ENCODE results near the gene FOSL2.

The FOSL2 gene

GRCh38 chr2:28375742-28376631 lies 16.7 kb upstream of the FOSL2 start:
- DNase-seq = no peak

- no peak for DNase-seq
Measured at GRCh38 chr2:28377195-28377816, 15.4 kb upstream of the FOSL2 start.

DNA sequence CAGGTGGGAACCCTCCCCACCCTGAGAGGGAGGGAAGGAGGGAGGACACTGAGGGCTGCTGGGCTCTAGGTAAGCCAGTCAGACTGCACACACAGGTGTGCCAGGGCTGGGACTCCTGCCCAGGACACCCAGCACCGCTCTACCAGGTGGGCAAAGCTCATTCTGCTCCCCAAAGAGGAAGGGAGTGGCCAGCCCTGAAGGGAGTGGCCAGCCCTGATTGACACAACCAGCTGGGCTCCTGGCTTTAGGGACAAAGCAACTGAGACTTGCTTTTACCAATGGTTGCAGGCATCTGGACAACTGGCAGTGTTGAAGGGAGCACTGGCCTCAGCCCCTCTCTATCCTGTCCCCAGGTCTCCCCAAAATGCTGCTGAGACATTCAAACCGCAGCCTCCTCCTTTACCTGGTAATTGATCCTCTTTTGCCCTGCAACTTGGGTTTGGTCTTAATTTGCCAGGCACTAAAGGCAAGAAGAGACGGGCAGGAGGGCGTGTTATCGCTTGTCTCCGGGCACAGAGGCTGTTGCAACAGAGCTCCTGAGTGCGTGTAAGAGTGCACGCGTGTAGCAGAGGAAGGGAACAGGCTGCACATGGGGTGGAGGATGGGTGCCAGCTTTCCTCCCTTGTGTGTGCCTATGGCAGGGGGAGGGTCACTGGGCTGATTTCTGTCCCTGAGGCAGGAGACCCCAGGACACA lies 14.5 kb upstream of the FOSL2 start:
- no peak for DNase-seq

- DNase-seq = no peak
Measured at GRCh38 chr2:28378679-28379584, 13.7 kb upstream of the FOSL2 start.

GRCh38 chr2:28380219-28380618 lies 12.4 kb upstream of the FOSL2 start:
- no peak for DNase-seq

GRCh38 chr2:28381225-28382180 lies 11.2 kb upstream of the FOSL2 start:
- no peak for DNase-seq

- DNase-seq = no peak
Measured at GRCh38 chr2:28382755-28383154, 9.9 kb upstream of the FOSL2 start.

DNA sequence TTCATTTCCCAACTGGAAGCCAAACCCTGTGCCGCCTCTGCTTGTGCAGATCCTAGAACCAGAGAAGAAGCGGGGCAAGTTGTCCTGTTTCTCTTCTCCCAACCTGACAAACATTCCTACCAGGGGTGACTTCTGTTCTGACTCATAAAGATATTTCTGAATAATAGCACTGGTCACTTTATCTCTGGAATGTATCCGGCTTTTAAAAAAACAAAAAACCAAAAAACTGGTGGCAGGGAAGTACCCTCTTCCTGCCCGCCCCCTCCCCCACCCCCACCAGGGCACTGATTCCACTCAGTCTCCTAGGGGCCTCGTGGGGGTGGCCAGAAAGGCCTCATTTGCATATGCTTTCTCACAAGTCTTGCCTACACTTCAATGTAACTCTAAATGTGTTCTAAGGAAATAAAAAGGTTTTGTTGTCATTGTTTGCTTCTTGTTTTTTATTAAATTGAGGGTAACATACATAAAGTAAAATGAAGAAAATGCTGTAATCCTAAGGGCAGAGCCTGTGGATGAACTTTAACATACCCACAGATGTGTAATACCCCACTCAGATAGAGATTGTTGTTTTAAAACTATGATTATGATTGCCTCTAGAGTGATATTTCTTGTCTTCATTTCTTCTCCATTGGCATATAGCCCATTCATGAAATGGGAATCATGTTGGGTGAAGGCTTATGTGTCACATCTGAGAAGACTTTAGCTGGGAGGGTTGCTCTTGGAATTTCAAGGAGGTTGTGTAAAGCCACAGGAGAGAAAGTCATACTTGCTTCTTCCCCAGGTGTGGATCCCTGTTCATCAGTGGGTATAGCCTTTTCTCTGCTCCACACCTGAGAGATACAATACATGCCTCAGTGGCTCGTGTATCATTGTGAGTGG lies 5.3 kb upstream of the FOSL2 start:
- DNase-seq = no peak

- no peak for DNase-seq
Measured at GRCh38 chr2:28389399-28390240, 3.0 kb upstream of the FOSL2 start.

DNA sequence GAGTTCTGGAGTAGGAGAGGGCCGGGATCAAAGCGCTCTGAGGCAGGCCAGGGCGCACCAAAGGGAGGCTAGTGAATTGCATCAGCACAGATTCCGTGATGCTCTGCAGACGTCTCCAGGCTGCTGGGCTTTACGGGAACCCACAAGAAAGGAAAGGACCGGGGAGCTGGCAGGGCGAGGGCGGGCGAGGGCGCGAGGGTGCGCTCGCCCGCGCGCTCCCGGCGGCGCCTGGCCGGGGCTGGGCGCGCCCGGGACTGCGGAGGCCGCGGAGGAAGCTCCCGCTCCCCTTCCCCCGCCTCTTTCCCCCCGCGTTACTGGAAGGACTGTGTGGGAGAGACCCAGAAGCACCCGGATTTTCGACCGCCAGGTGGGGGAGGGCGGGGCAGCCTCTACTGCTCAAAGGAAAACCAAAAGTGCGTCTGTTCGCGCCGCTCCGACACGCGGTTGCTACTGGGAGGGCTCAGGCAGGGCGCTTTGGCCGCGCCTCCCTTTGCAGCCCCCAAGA lies 2.4 kb upstream of the FOSL2 start:
- DNase-seq = peak; percentile 92

DNA sequence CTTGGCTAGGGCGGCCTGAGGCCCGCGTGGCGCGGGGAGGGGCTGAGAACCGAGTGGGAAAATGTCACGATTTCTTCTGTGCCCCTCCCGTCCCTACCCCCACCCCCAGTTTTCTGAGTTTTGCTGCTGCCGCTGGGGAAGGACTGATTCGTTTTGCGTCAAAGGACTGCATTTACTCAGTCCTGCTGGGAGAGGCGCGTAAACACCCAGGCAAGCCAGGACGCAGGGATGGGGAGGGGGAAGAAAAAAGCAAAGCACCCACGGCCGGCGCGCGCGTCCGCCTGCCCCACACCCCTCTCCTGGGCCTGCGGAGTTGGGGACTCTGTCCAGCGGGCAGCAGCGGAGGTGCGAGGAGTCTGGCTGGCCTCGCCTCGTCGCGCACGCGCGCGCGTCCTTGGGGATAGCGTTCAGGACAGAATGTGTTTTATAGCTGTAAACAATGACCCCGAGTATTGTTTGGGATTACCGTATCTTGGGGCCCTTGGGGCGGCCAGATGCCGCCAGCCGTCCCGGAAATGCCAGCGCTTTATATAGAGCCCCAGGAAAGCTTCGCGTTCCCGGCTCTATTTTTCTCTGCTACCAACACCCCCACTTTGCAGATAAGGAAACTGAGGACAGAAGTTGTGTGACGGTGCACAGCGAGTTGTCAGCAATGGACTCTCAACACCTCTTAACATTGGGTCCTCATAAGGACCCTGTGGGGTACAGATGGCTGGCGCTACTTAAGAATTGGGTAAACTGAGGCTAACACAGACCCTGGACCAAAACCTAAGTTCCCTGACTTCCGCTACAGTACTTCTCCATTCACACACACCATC lies 1.7 kb upstream of the FOSL2 start:
- DNase-seq = no peak

GRCh38 chr2:28391564-28392296 lies 928 bp upstream of the FOSL2 start:
- DNase-seq = peak; percentile 90

GRCh38 chr2:28393114-28393836 lies 617 bp downstream of the FOSL2 start:
- peak; percentile 76 for DNase-seq

DNA sequence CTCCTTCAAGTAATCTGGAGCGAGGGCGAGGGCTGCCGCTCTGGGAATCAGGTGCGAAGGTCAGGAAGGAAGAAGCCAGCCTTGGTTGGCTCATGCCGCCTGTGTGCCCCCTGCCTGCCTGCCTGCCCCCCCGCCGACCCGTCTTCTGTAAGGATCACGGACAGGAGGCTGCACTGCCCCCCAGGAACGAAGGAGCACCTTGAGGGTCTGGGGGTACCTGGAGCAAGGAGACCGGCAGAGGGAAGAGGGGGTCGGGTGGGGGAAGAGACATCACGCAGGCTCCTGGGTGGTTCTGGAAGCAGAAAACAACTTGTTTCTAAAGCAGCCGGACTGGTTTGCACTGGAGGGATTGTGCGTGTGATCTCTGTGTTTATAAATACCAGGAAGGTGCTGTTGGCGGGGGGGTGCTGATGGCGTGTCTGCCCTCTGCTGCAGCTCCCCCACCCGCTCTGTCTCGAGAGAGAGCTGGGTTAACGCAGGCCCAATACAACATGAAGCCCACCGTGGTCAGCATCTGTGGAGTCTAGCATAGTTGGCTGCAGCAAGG lies 1.7 kb downstream of the FOSL2 start:
- no peak for DNase-seq

- DNase-seq = no peak
Measured at GRCh38 chr2:28394997-28395333, 2.3 kb downstream of the FOSL2 start.

DNA sequence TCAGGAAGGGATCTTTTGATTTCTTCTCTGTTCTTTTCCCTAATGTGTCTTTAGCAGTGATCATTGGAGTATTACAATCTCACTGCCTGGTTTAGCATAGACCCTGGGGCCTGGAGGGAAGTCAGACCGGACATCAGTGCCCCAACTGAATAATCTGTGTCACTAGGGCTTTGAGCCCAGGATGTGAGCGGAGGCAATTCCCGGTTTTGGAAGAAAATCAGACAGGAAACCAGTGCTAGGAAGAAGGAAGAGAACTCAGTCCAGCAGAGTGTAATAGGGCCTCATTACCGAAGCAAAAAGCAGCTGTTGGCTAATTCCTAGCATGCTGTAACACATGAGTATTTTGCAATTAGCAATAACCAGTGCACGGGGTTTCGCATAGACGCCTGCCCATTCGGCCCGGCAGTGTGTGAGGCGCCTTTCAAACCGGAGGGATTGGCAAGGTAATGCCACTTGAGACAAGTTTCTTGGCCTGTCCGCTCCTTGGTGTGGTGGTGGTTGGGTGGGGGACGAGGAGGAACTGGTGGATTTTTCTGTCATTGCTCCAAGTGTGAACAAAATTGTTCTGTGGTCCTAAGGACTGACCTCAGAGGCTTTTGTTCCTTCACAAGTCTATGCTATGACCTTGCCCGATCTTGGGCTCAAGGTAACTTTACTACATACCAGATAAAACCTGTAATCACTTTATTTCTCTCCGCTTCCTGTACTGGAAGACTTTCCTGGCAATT lies 2.8 kb downstream of the FOSL2 start:
- DNase-seq = peak; percentile 61
